Ovary (tissue), 9 donors: ENCODE results near the gene B3GALT5. TPM values are rescaled to one million over a fixed set of nuclear protein-coding genes. Genes with fewer than 3 reads are reported as not detected.
A peak's percentile ranks its signal among the peaks of the same experiment; 100 is the strongest.

Experiments used
- DNase-seq, 5 donors: peaks; one replicate each; pipeline ENCODE4 v3.0.0-alpha.2; 2019 to 2020
- H3K27ac ChIP-seq, 2 donors: fragments of 200-600 bp; one replicate each; pipeline versions ENCODE4 v1.5.1 to v1.8.0; 2019 to 2022
- H3K27me3 ChIP-seq: fragments of 200-600 bp; one replicate; pipeline ENCODE4 v1.8.0; 2022
- H3K36me3 ChIP-seq: fragments of 200-600 bp; sonication (generic); one replicate; pipeline ENCODE4 v1.5.1; 2019
- H3K4me1 ChIP-seq: one replicate; pipeline ENCODE4 v1.8.1; 2013; ENCODE audit warnings: mild to moderate bottlenecking, moderate library complexity; ENCODE audit not compliant: insufficient read depth
- H3K4me3 ChIP-seq: fragments of 200-600 bp; sonication (generic); one replicate; pipeline ENCODE4 v1.5.1; 2017
- H3K9me3 ChIP-seq, 2 donors: fragments of 200-600 bp in 1 of 2; sonication (generic) in 1 of 2; one replicate each; pipeline versions ENCODE4 v1.5.1 to v1.8.1; 2013 to 2019; ENCODE audit warnings: mild to moderate bottlenecking in 1 of 2, moderate library complexity in 1 of 2
- CTCF ChIP-seq, 3 donors: fragments of 450-650 bp in 2 of 3; fragments of 200-600 bp in 1 of 3; IDR thresholded peaks; one replicate each; pipeline versions ENCODE4 v1.5.1 to v1.8.0; 2016 to 2022; ENCODE audit warnings: antibody characterized with exemption in 3 of 3, mild to moderate bottlenecking in 1 of 3
- EP300 ChIP-seq: sonication (generic); formaldehyde crosslinking; IDR thresholded peaks from one replicate; pipeline ENCODE4 v1.6.1; 2017; ENCODE audit warnings: antibody characterized with exemption
- POLR2A ChIP-seq: fragments of 450-650 bp; IDR thresholded peaks from one replicate; pipeline ENCODE4 v1.6.1; 2017; ENCODE audit warnings: antibody characterized with exemption, mild to moderate bottlenecking, moderate library complexity
- WGBS, 3 donors: extraction: QIAGEN DNeasy Blood & Tissue Kit in 1 of 3; methylation state at CpG; one replicate each; pipeline versions ENCODE4 v1.1.5 to v1.1.7; 2013 to 2017; 5-methylcytosine and 5-hydroxymethylcytosine counted together
- intact Hi-C, 4 donors: fragments of 100-400 bp; cut with DNase I; formaldehyde crosslinking; loops; one replicate each; pipeline versions ENCODE4 v1.11.0 to v1.15.1; 2022 to 2023
- polyA plus RNA-seq, 2 donors: library from polyadenylated mRNA; stranded (reverse); fragments of 200-250 nt in 1 of 2; fragments of 350-450 nt in 1 of 2; fragmentation: Illumina TruSeq in 1 of 2; extraction: RNeasy Lipid Tissue Mini Kit (QIAGEN cat#74804) in 1 of 2; gene quantifications; one replicate each; pipeline ENCODE4 v1.2.3, GENCODE V29; 2013 to 2014
- total RNA-seq, 7 donors: library from RNA; depleted of rRNA in 2 of 7; stranded (reverse); fragments of >200 nt in 2 of 7; fragmentation: NEBNext Ultra II Directional in 3 of 7; extraction: Animal tissue kit (Norgen Biotek cat#: 25700) in 3 of 7; gene quantifications; one replicate each; pipeline versions ENCODE4 v1.1.0 to v1.2.4, GENCODE V29; 2016 to 2023
- donor health status: DM: no; HTN: no; CAD: no; lungs with moderate emphysema.
- donor health status: DM: no; HTN: no; CAD: no.
- donor health status: Bipolar disorder and iron deficiency.
- donor health status: DM: yes; HTN: yes; CAD: no.
- donor health status: DM: no; HTN: no; CAD: no.
- donor health status: DM: yes; HTN: yes; CAD: no.

B3GALT5 gene
- total and polyA plus RNA-seq, 9 donors: 0.12 to 1.8 (median 0.62) TPM

DNA sequence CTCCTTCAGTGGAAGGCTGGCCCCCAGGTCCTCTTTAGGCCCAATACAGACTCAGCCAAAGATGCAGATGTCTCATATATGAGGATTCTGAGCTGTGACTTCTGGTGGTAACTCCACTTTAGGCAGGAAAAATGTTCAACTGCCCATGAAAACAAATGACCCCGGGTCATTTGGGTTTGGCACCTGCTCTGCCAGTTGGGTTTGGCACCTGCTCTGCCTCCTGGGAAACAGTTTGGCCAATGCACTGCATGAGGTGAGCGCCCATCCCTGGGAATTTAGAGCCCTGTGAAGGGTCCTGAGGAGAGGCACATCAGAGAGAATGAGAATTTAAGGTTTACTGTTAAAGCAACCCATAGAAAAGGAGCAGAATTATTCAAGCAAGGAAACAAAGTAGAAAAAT is 45.3 kb downstream of the B3GALT5 start:
- H3K4me3 ChIP-seq: no peak overlapping the region
- no peak for TF ChIP-seq CTCF (IDR thresholded peaks at IDR 0.05)
- TF ChIP-seq EP300: no peak
- no peak for TF ChIP-seq POLR2A
- DNase-seq: no peak
- no peaks in the 10 kb centered on the region for H3K9me3 ChIP-seq
- H3K4me1 ChIP-seq: no peaks in the 10 kb centered on the region
- no peaks in the 10 kb centered on the region for H3K36me3 ChIP-seq
- no peak overlapping the region for H3K27ac ChIP-seq
- intact Hi-C loops: no loop called here
- no peaks in the 10 kb centered on the region for H3K27me3 ChIP-seq
- 81 to 88% (median 82%) methylated on average over 2 of the region's 2 CpGs for WGBS, 3 donors

DNA sequence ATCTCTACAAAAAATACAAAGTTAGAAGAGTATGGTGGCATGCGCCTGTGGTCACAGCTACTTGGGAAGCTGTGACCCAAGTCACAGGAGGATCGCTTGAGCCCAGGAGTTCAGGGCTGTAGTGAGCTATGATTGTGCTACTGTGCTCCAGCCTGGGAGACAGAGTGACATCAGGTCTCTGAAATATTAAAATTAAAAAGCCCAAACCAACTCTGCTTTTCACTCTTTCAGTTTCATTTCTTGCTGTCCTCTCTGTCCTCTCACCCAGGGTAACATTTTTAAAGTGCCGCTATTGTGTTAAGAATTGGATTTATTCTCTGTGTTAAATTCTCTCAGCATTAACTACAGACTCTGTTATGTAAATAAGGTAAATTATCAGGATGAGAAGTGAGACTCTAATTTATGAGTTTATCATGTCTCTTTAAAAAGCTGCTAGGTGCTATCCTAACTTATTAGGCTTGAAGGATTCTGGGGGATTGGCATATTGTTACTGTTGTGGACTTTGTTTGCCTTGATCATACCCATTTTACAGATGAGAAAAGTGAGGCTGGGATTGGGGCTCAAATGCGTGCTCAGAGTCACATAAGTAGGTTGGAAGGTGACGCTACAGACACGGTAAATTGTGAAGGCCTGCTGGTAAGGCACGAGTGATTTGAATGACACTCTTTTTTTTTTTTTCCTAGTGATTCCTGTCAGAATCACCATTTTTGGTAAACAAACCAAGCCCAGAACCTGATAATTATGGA is 46.5 kb downstream of the B3GALT5 start:
- Histone ChIP-seq H3K4me3 (no peak overlapping the region), H3K27ac (no peak overlapping the region), H3K36me3 (no peaks in the 10 kb centered on the region), H3K4me1 (no peaks in the 10 kb centered on the region), H3K27me3 (no peaks in the 10 kb centered on the region), H3K9me3 (no peaks in the 10 kb centered on the region)
- DNase-seq: no peak
- TF ChIP-seq CTCF (IDR thresholded peaks at IDR 0.05): no peak
- no peak for TF ChIP-seq EP300
- no peak for TF ChIP-seq POLR2A
- WGBS, 3 donors: 81 to 89% (median 89%) methylated on average over 7 of the region's 7 CpGs
- intact Hi-C loops: no loop called here

GRCh38 chr21:39660191-39660980 is 47.6 kb downstream of the B3GALT5 start:
- 8 to 11% (median 9%) methylated on average over 17 of the region's 17 CpGs for WGBS, 3 donors
- TF ChIP-seq CTCF (IDR thresholded peaks at IDR 0.05) (no peak), EP300 (no peak), POLR2A (no peak)
- H3K4me1 ChIP-seq: no peaks in the 10 kb centered on the region
- DNase-seq: peak in 2 of 5 donors; percentile 31 to 43
- no peak overlapping the region for H3K4me3 ChIP-seq
- H3K27me3 ChIP-seq: no peaks in the 10 kb centered on the region
- H3K9me3 ChIP-seq: no peaks in the 10 kb centered on the region
- intact Hi-C loops: loop anchor here in 1 of 4 donors (10.0 kb wide), 1 partner anchor 56 kb away; no protein-coding TSS in a partner anchor
- H3K27ac ChIP-seq: no peak overlapping the region
- no peaks in the 10 kb centered on the region for H3K36me3 ChIP-seq

DNA sequence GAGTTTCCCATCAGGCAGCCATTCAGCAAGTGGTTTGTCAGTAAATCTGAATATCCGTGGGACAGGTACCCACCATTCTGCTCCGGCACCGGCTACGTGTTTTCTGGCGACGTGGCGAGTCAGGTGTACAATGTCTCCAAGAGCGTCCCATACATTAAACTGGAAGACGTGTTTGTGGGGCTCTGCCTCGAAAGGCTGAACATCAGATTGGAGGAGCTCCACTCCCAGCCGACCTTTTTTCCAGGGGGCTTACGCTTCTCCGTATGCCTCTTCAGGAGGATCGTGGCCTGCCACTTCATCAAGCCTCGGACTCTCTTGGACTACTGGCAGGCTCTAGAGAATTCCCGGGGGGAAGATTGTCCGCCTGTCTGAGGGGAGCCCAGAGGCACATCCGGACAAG is 48.4 kb downstream of the B3GALT5 start:
- WGBS, 3 donors: 95 to 97% (median 96%) methylated on average over 18 of the region's 18 CpGs
- Histone ChIP-seq H3K27me3 (no peaks in the 10 kb centered on the region), H3K4me3 (no peak overlapping the region), H3K36me3 (no peaks in the 10 kb centered on the region), H3K27ac (no peak overlapping the region), H3K9me3 (no peaks in the 10 kb centered on the region), H3K4me1 (no peaks in the 10 kb centered on the region)
- TF ChIP-seq POLR2A (no peak), EP300 (no peak), CTCF (IDR thresholded peaks at IDR 0.05) (no peak)
- no peak for DNase-seq
- intact Hi-C loops: loop anchor here in 1 of 4 donors (10.0 kb wide), 1 partner anchor 56 kb away; no protein-coding TSS in a partner anchor
